ENCODE results near the gene NOL3.

NOL3 gene

GRCh38 chr16:67151431-67152097 is 18.8 kb upstream of the NOL3 start:
- Histone ChIP-seq H3K4me3 (replicated peaks; ENCODE audit: insufficient read depth, low read length) (no peak overlapping the region), H3K27ac (replicated peaks) (no peak overlapping the region), H3K27me3 (ENCODE audit: insufficient read depth, poor library complexity, severe bottlenecking) (peaks cover 16% of the 10 kb centered on the region)
- DNase-seq (ENCODE audit: low read depth in 1 of 2, low spot score in 1 of 2): no peak
- TF ChIP-seq SPI1 (IDR thresholded peaks at IDR 0.05; ENCODE audit: borderline replicate concordance, low read depth) (no peak), REST (IDR thresholded peaks at IDR 0.05; ENCODE audit: insufficient replicate concordance, low read depth) (no peak)

GRCh38 chr16:67154578-67155294 is 15.6 kb upstream of the NOL3 start:
- TF ChIP-seq SPI1 (IDR thresholded peaks at IDR 0.05; ENCODE audit: borderline replicate concordance, low read depth) (no peak), GABPA (IDR thresholded peaks at IDR 0.05; ENCODE audit: low read depth) (no peak), CTCF (IDR thresholded peaks at IDR 0.05; ENCODE audit: insufficient read depth, low read length) (no peak), POLR2AphosphoS5 (IDR thresholded peaks at IDR 0.05; ENCODE audit: low read depth) (no peak), REST (IDR thresholded peaks at IDR 0.05; ENCODE audit: insufficient replicate concordance, low read depth) (no peak)
- no peak overlapping the region for H3K27ac ChIP-seq (replicated peaks)
- no peak overlapping the region for H3K4me3 ChIP-seq (replicated peaks; ENCODE audit: insufficient read depth, low read length)
- peaks cover 16% of the 10 kb centered on the region for H3K27me3 ChIP-seq (ENCODE audit: insufficient read depth, poor library complexity, severe bottlenecking)
- no peak for DNase-seq (ENCODE audit: low read depth in 1 of 2, low spot score in 1 of 2)

GRCh38 chr16:67155295-67156142 is 14.8 kb upstream of the NOL3 start:
- H3K27ac ChIP-seq (replicated peaks): no peak overlapping the region
- peaks cover 14% of the 10 kb centered on the region for H3K27me3 ChIP-seq (ENCODE audit: insufficient read depth, poor library complexity, severe bottlenecking)
- TF ChIP-seq CTCF (IDR thresholded peaks at IDR 0.05; ENCODE audit: insufficient read depth, low read length) (peak; percentile 99), GABPA (IDR thresholded peaks at IDR 0.05; ENCODE audit: low read depth) (peak; percentile 30; the same call in 1 of the 2 replicates), REST (IDR thresholded peaks at IDR 0.05; ENCODE audit: insufficient replicate concordance, low read depth) (no peak), POLR2AphosphoS5 (IDR thresholded peaks at IDR 0.05; ENCODE audit: low read depth) (no peak), SPI1 (IDR thresholded peaks at IDR 0.05; ENCODE audit: borderline replicate concordance, low read depth) (no peak)
- no peak overlapping the region for H3K4me3 ChIP-seq (replicated peaks; ENCODE audit: insufficient read depth, low read length)
- peak; percentile 65 to 73 for DNase-seq (ENCODE audit: low read depth in 1 of 2, low spot score in 1 of 2)
